Osteoblast (primary cell): ENCODE measurements around the gene RPLP2. TPM values are rescaled to one million over a fixed set of nuclear protein-coding genes. Genes with fewer than 3 reads are reported as not detected.

Source experiments
- DNase-seq: peaks from one replicate; pipeline ENCODE4 v3.0.0; 2011; ENCODE audit warnings: low spot score, mixed read lengths; ENCODE audit not compliant: insufficient read length; ENCODE audit errors: missing footprints
- H2AFZ ChIP-seq: 2 replicates; pipeline ENCODE4 v1.6.0; 2011; ENCODE audit warnings: mild to moderate bottlenecking, low read length
- H3K27ac ChIP-seq: 2 replicates; pipeline ENCODE4 v1.5.1; 2011; ENCODE audit warnings: mild to moderate bottlenecking, low read depth, low read length, moderate library complexity
- H3K27me3 ChIP-seq: 2 replicates; pipeline ENCODE4 v1.6.0; 2012; ENCODE audit warnings: mild to moderate bottlenecking, control low read depth, inconsistent platforms, low read length, moderate library complexity; ENCODE audit not compliant: insufficient read depth
- H3K36me3 ChIP-seq: 2 replicates; pipeline ENCODE4 v1.5.1; 2011; ENCODE audit warnings: mild to moderate bottlenecking, low read length, control low read depth, moderate library complexity; ENCODE audit not compliant: insufficient read depth
- H3K4me1 ChIP-seq: 2 replicates; pipeline ENCODE4 v1.5.1; 2011; ENCODE audit warnings: mild to moderate bottlenecking, low read length, control low read depth, moderate library complexity; ENCODE audit not compliant: insufficient read depth
- H3K4me2 ChIP-seq: 2 replicates; pipeline ENCODE4 v1.6.0; 2011; ENCODE audit warnings: mild to moderate bottlenecking, low read length; ENCODE audit not compliant: insufficient read depth
- H3K4me3 ChIP-seq: fragments of 200-600 bp; sonication (generic); 3 replicates; pipeline ENCODE4 v1.5.1; 2012; ENCODE audit warnings: mild to moderate bottlenecking, low read length, inconsistent platforms; ENCODE audit not compliant: insufficient read depth
- H3K79me2 ChIP-seq: 2 replicates; pipeline ENCODE4 v1.6.0; 2012; ENCODE audit warnings: mild to moderate bottlenecking, low read length, control low read depth, inconsistent platforms; ENCODE audit not compliant: insufficient read depth
- H3K9me3 ChIP-seq: 2 replicates; pipeline ENCODE4 v1.5.1; 2011; ENCODE audit warnings: low read depth, low read length, control low read depth
- H4K20me1 ChIP-seq: 2 replicates; pipeline ENCODE4 v1.6.0; 2012; ENCODE audit warnings: mild to moderate bottlenecking, low read length, control low read depth; ENCODE audit not compliant: insufficient read depth
- CTCF ChIP-seq: IDR thresholded peaks from 2 replicates; pipeline ENCODE4 v1.5.1; 2011; ENCODE audit warnings: mild to moderate bottlenecking, low read depth, low read length, moderate library complexity; ENCODE audit errors: extremely low read depth
- total RNA-seq: library from RNA; depleted of rRNA; stranded (reverse); fragments of >200 nt; gene quantifications from 2 replicates; pipeline ENCODE4 v1.2.3, GENCODE V29; 2012

The RPLP2 gene
- total RNA-seq, 1 donor = 386 TPM

- DNase-seq = peak; percentile 86
- Histone ChIP-seq H3K27ac (no peak overlapping the region), H3K4me1 (peaks cover 20% of the 10 kb centered on the region), H4K20me1 (peaks cover 49% of the 10 kb centered on the region), H3K36me3 (peaks cover 61% of the 10 kb centered on the region), H3K4me3 (no peak overlapping the region), H3K27me3 (no peaks in the 10 kb centered on the region), H3K79me2 (peaks cover 16% of the 10 kb centered on the region), H3K4me2 (no peak overlapping the region), H2AFZ (no peak overlapping the region), H3K9me3 (no peaks in the 10 kb centered on the region)
- peak; percentile 56 for TF ChIP-seq CTCF
Measured at GRCh38 chr11:765025-765801, 44.6 kb upstream of the RPLP2 start.

- Histone ChIP-seq H4K20me1 (peaks cover 54% of the 10 kb centered on the region), H3K36me3 (peaks cover 62% of the 10 kb centered on the region), H3K9me3 (no peaks in the 10 kb centered on the region)
Measured at GRCh38 chr11:765802-766091, 44.0 kb upstream of the RPLP2 start.

GRCh38 chr11:766106-766935 lies 43.4 kb upstream of the RPLP2 start:
- Histone ChIP-seq H3K4me2 (no peak overlapping the region), H3K4me3 (no peak overlapping the region), H3K27me3 (no peaks in the 10 kb centered on the region), H3K27ac (peak overlapping the region; percentile 46), H3K9me3 (no peaks in the 10 kb centered on the region), H4K20me1 (peaks cover 59% of the 10 kb centered on the region), H3K36me3 (peaks cover 63% of the 10 kb centered on the region), H2AFZ (no peak overlapping the region), H3K79me2 (peaks cover 28% of the 10 kb centered on the region), H3K4me1 (peaks cover 20% of the 10 kb centered on the region)
- peak; percentile 85 for DNase-seq
- TF ChIP-seq CTCF = no peak

More at GRCh38 chr11:765802-766091, 44.0 kb upstream of the RPLP2 start:
- peak overlapping the region; percentile 46 for H3K27ac ChIP-seq
- no peak overlapping the region for H3K4me2 ChIP-seq
- H3K27me3 ChIP-seq = no peaks in the 10 kb centered on the region
- H3K79me2 ChIP-seq = peaks cover 22% of the 10 kb centered on the region
- H2AFZ ChIP-seq = no peak overlapping the region
- DNase-seq = no peak
- H3K4me3 ChIP-seq = no peak overlapping the region
- no peak for TF ChIP-seq CTCF
- peaks cover 20% of the 10 kb centered on the region for H3K4me1 ChIP-seq

- peaks cover 62% of the 10 kb centered on the region for H4K20me1 ChIP-seq
- H3K27me3 ChIP-seq = no peaks in the 10 kb centered on the region
- H3K36me3 ChIP-seq = peaks cover 64% of the 10 kb centered on the region
- no peak for DNase-seq
- H3K9me3 ChIP-seq = no peaks in the 10 kb centered on the region
- H3K27ac ChIP-seq = peak overlapping the region; percentile 44
- peaks cover 20% of the 10 kb centered on the region for H3K4me1 ChIP-seq
- no peak overlapping the region for H3K4me2 ChIP-seq
- no peak overlapping the region for H3K4me3 ChIP-seq
- H3K79me2 ChIP-seq = peaks cover 33% of the 10 kb centered on the region
- TF ChIP-seq CTCF = no peak
- H2AFZ ChIP-seq = no peak overlapping the region
Measured at GRCh38 chr11:766936-767210, 42.9 kb upstream of the RPLP2 start.
